ENCODE data around the gene SRRM4.
"Not testable (repeated sequence)": the region's sequence is repeated elsewhere in the genome, so short reads cannot be mapped to it uniquely, and the experiment has no call there.

Gene SRRM4

DNA sequence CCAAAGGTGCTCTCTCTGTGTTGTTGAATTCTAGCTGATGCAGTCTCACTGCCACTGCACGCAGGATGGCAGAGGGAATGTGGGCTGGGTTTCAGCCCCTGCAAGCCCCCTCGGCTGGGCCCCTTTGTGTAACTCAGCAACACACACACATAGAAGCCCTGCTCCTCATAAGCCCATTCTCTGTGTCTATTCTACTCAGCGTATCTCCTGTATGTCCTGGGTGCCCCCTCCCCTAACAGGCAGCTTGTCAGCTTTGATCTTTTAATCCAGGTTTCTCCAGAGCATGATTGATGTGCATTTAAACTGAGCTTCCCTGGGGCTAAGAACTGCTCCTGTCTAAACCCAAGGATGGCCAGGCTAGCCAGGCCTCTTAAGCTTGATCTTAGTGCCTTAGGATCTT is 43.0 kb downstream of the SRRM4 start:
- H3K27ac ChIP-seq (ENCODE audit: insufficient read depth, low read depth, low read length, poor library complexity, severe bottlenecking) = peak overlapping the region; percentile 21
- H3K4me3 ChIP-seq (ENCODE audit: insufficient read depth, low read depth, low read length) = no peak overlapping the region
- 27 to 33% methylated on average over 3 of the region's 3 CpGs for WGBS, 2 experiments

DNA sequence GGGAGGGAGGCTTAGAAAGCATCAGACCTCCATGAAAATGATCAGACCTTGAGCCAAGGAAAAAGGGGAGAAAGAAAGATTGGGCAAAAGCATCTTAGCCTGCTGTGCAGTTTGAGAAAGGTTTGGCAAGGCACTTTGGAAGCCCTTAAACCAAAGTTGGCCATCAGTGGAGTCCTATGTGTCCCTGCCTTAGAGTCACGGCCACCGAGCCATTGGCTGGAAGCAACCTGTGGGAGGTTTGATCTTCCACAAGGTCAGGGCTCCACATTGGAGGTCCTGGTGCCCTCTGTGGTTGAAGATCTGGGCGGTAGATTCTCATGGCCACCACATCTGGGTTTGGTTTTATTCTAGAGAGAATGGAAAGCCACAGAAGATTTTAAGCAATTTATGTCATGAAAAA is 44.4 kb downstream of the SRRM4 start:
- Histone ChIP-seq H3K27ac (ENCODE audit: insufficient read depth, low read depth, low read length, poor library complexity, severe bottlenecking) (no peak overlapping the region), H3K36me3 (ENCODE audit: control insufficient read depth, insufficient read depth, low read length) (no peaks in the 10 kb centered on the region), H3K9me3 (ENCODE audit: control insufficient read depth, low read length) (no peaks in the 10 kb centered on the region), H3K4me1 (ENCODE audit: control insufficient read depth, insufficient read depth, low read length) (peaks cover 13% of the 10 kb centered on the region), H3K27me3 (ENCODE audit: control insufficient read depth, insufficient read depth, low read length, poor library complexity, severe bottlenecking) (no peaks in the 10 kb centered on the region), H3K4me3 (ENCODE audit: insufficient read depth, low read depth, low read length) (no peak overlapping the region)
- WGBS, 2 experiments = 96% methylated on average over 3 of the region's 3 CpGs

More for the DNA sequence above, 43.0 kb downstream of the SRRM4 start:
- Histone ChIP-seq H3K36me3 (ENCODE audit: control insufficient read depth, insufficient read depth, low read length) (no peaks in the 10 kb centered on the region), H3K4me1 (ENCODE audit: control insufficient read depth, insufficient read depth, low read length) (peaks cover 17% of the 10 kb centered on the region), H3K27me3 (ENCODE audit: control insufficient read depth, insufficient read depth, low read length, poor library complexity, severe bottlenecking) (no peaks in the 10 kb centered on the region), H3K9me3 (ENCODE audit: control insufficient read depth, low read length) (no peaks in the 10 kb centered on the region)

DNA sequence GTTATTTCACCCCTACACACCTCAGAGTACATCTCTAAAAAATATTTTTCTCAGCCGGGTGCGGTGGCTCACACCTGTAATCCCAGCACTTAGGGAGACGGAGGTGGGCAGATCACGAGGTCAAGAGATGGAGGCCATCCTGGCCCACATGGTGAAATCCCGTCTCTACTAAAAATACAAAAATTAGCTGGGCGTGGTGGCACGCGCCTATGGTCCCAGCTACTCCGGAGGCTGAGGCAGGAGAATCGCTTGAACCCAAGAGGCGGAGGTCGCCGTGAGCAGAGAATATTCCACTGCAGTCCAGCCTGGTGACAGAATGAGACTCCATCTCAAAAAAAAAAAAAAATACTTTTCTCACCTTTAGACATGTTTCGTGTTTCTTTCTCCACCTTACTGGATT is 52.0 kb downstream of the SRRM4 start:
- not testable (repeated sequence) for H3K4me3 ChIP-seq (ENCODE audit: insufficient read depth, low read depth, low read length); H3K9me3 ChIP-seq (ENCODE audit: control insufficient read depth, low read length); H3K4me1 ChIP-seq (ENCODE audit: control insufficient read depth, insufficient read depth, low read length); H3K27ac ChIP-seq (ENCODE audit: insufficient read depth, low read depth, low read length, poor library complexity, severe bottlenecking); H3K36me3 ChIP-seq (ENCODE audit: control insufficient read depth, insufficient read depth, low read length); H3K27me3 ChIP-seq (ENCODE audit: control insufficient read depth, insufficient read depth, low read length, poor library complexity, severe bottlenecking)
- 88% methylated on average over 13 of the region's 14 CpGs for WGBS, 2 experiments

DNA sequence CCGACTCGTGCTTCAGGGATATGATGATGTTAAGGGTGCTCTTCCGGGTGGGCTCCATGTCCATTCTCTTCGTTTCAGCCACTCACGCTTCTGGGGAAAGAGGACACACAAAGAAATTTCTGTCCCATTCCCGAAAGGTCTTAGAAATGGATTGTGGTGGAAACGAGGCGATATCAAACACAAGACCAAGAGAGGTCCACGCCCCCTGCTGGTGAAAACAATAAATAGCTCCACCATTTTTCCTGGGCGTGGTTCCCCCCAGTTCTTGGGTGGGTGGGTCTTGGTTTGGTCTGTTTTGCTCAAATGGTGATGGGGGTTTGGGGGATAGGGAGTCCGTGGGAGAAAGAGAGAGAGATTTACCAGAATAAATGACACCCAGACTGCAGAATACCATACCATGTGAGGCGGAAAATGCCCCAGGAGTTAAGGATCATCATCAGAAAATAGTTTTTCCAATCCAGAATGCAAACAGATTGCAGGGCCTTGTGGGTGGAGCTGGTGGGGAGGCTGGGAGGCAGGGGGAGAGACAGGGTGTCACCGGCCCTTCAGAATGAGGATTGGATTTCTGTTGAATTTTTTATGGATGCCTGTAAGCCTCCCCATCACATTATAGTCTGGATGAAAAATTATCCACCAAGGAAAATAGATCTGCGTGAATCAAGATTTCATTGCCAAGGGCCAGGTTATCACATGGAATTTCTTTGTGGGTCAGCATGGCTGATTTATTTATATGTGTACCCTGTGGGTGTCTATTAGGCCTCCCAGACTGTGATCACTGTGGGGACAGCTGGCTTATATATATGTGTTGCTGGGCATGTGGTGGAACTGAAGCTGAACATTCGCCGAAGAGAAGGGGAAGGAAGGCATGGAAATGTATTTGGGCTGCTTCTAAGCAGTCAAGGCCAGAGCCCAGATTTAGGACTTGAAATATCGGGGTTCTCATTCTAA is 55.8 kb downstream of the SRRM4 start:
- H3K27me3 ChIP-seq (ENCODE audit: control insufficient read depth, insufficient read depth, low read length, poor library complexity, severe bottlenecking) = no peaks in the 10 kb centered on the region
- 69 to 73% methylated on average over 17 of the region's 17 CpGs for WGBS, 2 experiments
- H3K36me3 ChIP-seq (ENCODE audit: control insufficient read depth, insufficient read depth, low read length) = no peaks in the 10 kb centered on the region
- H3K27ac ChIP-seq (ENCODE audit: insufficient read depth, low read depth, low read length, poor library complexity, severe bottlenecking) = no peak overlapping the region
- H3K9me3 ChIP-seq (ENCODE audit: control insufficient read depth, low read length) = no peaks in the 10 kb centered on the region
- no peak overlapping the region for H3K4me3 ChIP-seq (ENCODE audit: insufficient read depth, low read depth, low read length)
- no peaks in the 10 kb centered on the region for H3K4me1 ChIP-seq (ENCODE audit: control insufficient read depth, insufficient read depth, low read length)

DNA sequence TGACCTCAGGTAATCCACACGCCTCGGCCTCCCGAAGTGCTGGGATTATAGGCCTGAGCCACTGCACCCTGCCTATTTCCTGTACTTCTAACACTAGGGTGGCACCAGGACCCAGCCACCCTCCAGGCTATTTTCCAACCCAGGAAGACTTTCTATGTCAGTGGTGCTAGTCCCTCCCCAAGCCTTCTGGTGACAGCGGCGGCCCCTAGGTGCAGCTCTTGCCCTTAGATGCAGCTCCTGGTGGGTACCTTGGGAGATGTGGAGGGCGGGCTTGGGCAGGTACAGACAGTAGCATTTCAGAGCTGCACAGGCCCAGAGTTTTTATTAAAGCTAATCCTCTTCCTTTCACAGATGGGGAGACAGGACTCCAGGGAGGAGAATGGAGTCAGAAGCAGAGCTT is 62.8 kb downstream of the SRRM4 start:
- Histone ChIP-seq H3K36me3 (ENCODE audit: control insufficient read depth, insufficient read depth, low read length) (no peaks in the 10 kb centered on the region), H3K4me1 (ENCODE audit: control insufficient read depth, insufficient read depth, low read length) (no peaks in the 10 kb centered on the region), H3K9me3 (ENCODE audit: control insufficient read depth, low read length) (no peaks in the 10 kb centered on the region), H3K27ac (ENCODE audit: insufficient read depth, low read depth, low read length, poor library complexity, severe bottlenecking) (no peak overlapping the region), H3K27me3 (ENCODE audit: control insufficient read depth, insufficient read depth, low read length, poor library complexity, severe bottlenecking) (no peaks in the 10 kb centered on the region), H3K4me3 (ENCODE audit: insufficient read depth, low read depth, low read length) (no peak overlapping the region)
- 92 to 95% methylated on average over 6 of the region's 6 CpGs for WGBS, 2 experiments

DNA sequence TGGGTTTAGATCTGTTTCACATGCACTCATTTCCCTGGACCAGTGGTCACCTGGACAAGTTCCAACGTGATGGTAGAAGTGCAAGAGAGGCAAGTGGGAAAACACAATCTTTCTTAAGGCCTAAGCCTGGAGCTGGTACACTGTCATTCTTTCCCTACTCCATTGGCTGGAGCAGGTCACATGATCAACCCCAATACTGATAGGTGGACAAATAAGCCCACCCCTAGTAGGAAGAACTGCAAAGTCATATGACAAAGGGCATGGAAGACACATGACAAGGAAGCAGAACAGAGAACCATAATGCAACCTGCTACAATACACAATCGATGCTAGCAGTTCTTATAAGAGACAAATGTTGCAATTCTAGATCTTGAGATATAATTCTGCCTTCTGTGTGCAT is 66.3 kb downstream of the SRRM4 start:
- no peaks in the 10 kb centered on the region for H3K9me3 ChIP-seq (ENCODE audit: control insufficient read depth, low read length)
- H3K27ac ChIP-seq (ENCODE audit: insufficient read depth, low read depth, low read length, poor library complexity, severe bottlenecking) = no peak overlapping the region
- no peaks in the 10 kb centered on the region for H3K4me1 ChIP-seq (ENCODE audit: control insufficient read depth, insufficient read depth, low read length)
- H3K4me3 ChIP-seq (ENCODE audit: insufficient read depth, low read depth, low read length) = no peak overlapping the region
- 89 to 92% methylated on average over 2 of the region's 2 CpGs for WGBS, 2 experiments
- no peaks in the 10 kb centered on the region for H3K36me3 ChIP-seq (ENCODE audit: control insufficient read depth, insufficient read depth, low read length)
- no peaks in the 10 kb centered on the region for H3K27me3 ChIP-seq (ENCODE audit: control insufficient read depth, insufficient read depth, low read length, poor library complexity, severe bottlenecking)

DNA sequence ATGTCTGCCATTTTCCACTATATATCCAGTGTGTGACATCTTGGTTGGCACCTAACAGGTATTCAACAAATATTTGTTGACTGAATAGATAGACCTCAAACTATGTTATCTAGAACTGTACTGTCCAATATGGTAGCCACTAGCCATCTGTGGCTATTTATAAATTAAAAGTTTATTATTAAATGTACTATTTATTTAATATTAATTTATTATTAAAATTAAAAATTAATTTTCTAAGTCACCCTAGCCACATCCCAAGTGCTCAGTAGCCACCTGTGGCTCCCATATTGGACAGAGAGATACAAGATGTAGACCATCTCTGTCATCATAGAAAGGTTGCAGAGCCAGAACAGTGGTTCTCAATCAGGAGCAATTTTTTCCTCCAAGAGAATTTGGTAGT is 69.3 kb downstream of the SRRM4 start:
- Histone ChIP-seq H3K27me3 (ENCODE audit: control insufficient read depth, insufficient read depth, low read length, poor library complexity, severe bottlenecking) (no peaks in the 10 kb centered on the region), H3K27ac (ENCODE audit: insufficient read depth, low read depth, low read length, poor library complexity, severe bottlenecking) (no peak overlapping the region), H3K4me3 (ENCODE audit: insufficient read depth, low read depth, low read length) (no peak overlapping the region), H3K36me3 (ENCODE audit: control insufficient read depth, insufficient read depth, low read length) (no peaks in the 10 kb centered on the region), H3K9me3 (ENCODE audit: control insufficient read depth, low read length) (no peaks in the 10 kb centered on the region), H3K4me1 (ENCODE audit: control insufficient read depth, insufficient read depth, low read length) (no peaks in the 10 kb centered on the region)

DNA sequence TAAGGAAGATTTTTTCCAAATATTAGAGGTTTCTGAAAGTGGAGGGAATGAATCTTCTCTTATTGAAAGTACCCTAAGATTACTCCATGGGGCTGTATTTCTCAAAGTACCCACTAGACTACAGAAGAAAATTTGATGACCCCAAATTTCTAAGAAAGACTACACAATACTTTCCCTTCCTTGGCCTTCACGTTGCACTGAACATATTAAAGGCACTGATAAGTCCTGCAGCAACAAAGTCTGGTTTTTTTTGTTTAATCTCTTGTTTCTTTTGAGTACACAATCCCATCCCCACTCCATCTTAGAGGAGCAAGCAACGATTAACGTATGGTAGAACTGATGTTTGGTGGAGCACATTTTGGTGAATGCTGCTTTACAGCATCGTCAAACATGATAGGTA is 70.1 kb downstream of the SRRM4 start:
- no peaks in the 10 kb centered on the region for H3K9me3 ChIP-seq (ENCODE audit: control insufficient read depth, low read length)
- H3K4me3 ChIP-seq (ENCODE audit: insufficient read depth, low read depth, low read length) = no peak overlapping the region
- H3K27ac ChIP-seq (ENCODE audit: insufficient read depth, low read depth, low read length, poor library complexity, severe bottlenecking) = no peak overlapping the region
- WGBS, 2 experiments = 88 to 94% methylated on average over 2 to 4 of the region's 4 CpGs
- no peaks in the 10 kb centered on the region for H3K36me3 ChIP-seq (ENCODE audit: control insufficient read depth, insufficient read depth, low read length)
- H3K4me1 ChIP-seq (ENCODE audit: control insufficient read depth, insufficient read depth, low read length) = no peaks in the 10 kb centered on the region
- no peaks in the 10 kb centered on the region for H3K27me3 ChIP-seq (ENCODE audit: control insufficient read depth, insufficient read depth, low read length, poor library complexity, severe bottlenecking)

DNA sequence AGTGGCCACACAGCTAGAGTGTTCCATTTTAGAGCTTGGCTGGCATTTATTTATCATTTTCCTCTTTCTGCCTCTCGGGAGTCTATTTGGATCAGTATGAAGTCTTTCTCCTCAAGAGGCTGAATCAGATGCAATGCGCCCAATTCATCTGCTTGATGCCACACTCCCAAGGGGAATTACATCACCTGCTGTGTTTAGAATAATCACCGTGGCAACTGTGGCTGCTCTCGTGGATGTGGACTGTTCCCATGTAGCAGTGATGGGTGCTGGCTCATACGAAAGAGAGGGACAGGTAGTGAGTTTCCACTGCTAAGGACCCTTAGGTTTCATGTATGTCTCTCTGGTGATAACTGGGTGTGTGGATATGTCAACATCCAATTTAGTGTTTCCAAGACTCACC is 70.7 kb downstream of the SRRM4 start:
- no peak overlapping the region for H3K4me3 ChIP-seq (ENCODE audit: insufficient read depth, low read depth, low read length)
- no peaks in the 10 kb centered on the region for H3K27me3 ChIP-seq (ENCODE audit: control insufficient read depth, insufficient read depth, low read length, poor library complexity, severe bottlenecking)
- no peaks in the 10 kb centered on the region for H3K36me3 ChIP-seq (ENCODE audit: control insufficient read depth, insufficient read depth, low read length)
- WGBS, 2 experiments = 89 to 99% methylated on average over 5 of the region's 5 CpGs
- no peaks in the 10 kb centered on the region for H3K9me3 ChIP-seq (ENCODE audit: control insufficient read depth, low read length)
- H3K4me1 ChIP-seq (ENCODE audit: control insufficient read depth, insufficient read depth, low read length) = no peaks in the 10 kb centered on the region
- H3K27ac ChIP-seq (ENCODE audit: insufficient read depth, low read depth, low read length, poor library complexity, severe bottlenecking) = no peak overlapping the region

DNA sequence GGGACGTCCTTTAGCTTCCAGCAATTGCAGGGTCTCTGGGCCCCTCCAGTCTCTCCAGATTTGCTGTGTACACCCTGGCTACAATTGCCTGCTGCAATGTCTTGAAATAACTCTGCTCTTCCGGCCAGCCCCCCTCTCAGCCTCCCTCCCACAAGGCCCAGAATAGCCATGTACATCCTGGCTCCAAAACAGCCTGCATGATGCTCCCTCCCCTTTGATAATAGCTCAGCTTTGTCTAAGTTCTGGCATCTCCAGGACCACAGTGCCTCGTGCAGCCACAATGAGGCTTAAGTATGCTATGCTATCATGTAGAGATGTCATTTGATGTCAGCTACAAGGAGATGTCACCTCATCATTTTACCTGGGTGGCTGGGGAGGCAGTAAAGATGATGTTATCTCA is 74.6 kb downstream of the SRRM4 start:
- H3K9me3 ChIP-seq (ENCODE audit: control insufficient read depth, low read length) = no peaks in the 10 kb centered on the region
- no peaks in the 10 kb centered on the region for H3K36me3 ChIP-seq (ENCODE audit: control insufficient read depth, insufficient read depth, low read length)
- H3K27ac ChIP-seq (ENCODE audit: insufficient read depth, low read depth, low read length, poor library complexity, severe bottlenecking) = no peak overlapping the region
- WGBS, 2 experiments = 80 to 85% methylated on average over 3 of the region's 3 CpGs
- no peaks in the 10 kb centered on the region for H3K4me1 ChIP-seq (ENCODE audit: control insufficient read depth, insufficient read depth, low read length)
- no peaks in the 10 kb centered on the region for H3K27me3 ChIP-seq (ENCODE audit: control insufficient read depth, insufficient read depth, low read length, poor library complexity, severe bottlenecking)
- no peak overlapping the region for H3K4me3 ChIP-seq (ENCODE audit: insufficient read depth, low read depth, low read length)

All from ectodermal cell (in vitro differentiated cells).